K562 (cell line): ENCODE data around the gene LY6G6D. TPM values are rescaled to one million over a fixed set of nuclear protein-coding genes. Genes with fewer than 3 reads are reported as not detected.
A peak's percentile ranks its signal among the peaks of the same experiment; 100 is the strongest.

ENCODE experiments used
- CBX1 ChIP-seq: sonication (generic); IDR thresholded peaks from 2 replicates; pipeline ENCODE4 v1.6.1; 2016; ENCODE audit warnings: antibody characterized with exemption, low read depth, mild to moderate bottlenecking
- CBX3 ChIP-seq, 2 experiments: IDR thresholded peaks; 1 replicate in 1 of 2; 2 replicates in 1 of 2; pipeline ENCODE4 v1.6.1; 2012; ENCODE audit warnings: inconsistent platforms in 2 of 2, low read length in 2 of 2, borderline replicate concordance in 1 of 2, control low read depth in 1 of 2
- DNMT1 ChIP-seq: fragments of 450-650 bp; IDR thresholded peaks from 2 replicates; pipeline ENCODE4 v1.6.1; 2016; ENCODE audit warnings: antibody characterized with exemption, mild to moderate bottlenecking
- ETV6 ChIP-seq, 3 experiments: fragments of 150-350 bp in 1 of 3; sonication (generic) in 1 of 3; formaldehyde crosslinking in 1 of 3; IDR thresholded peaks; 2 replicates each; pipeline versions ENCODE4 v1.6.1 to v1.8.0; 2014 to 2022; ENCODE audit warnings: borderline replicate concordance in 2 of 3, low read depth in 2 of 3, antibody characterized with exemption in 1 of 3, low read length in 1 of 3, mild to moderate bottlenecking in 1 of 3, missing genetic modification reagents in 1 of 3
- GABPB1 ChIP-seq: sonication (generic); formaldehyde crosslinking; IDR thresholded peaks from 2 replicates; pipeline ENCODE4 v1.8.0; 2022; ENCODE audit warnings: mild to moderate bottlenecking, missing genetic modification reagents
- GMEB1 ChIP-seq: fragments of 250-450 bp; sonication (Bioruptor Pico); IDR thresholded peaks from 2 replicates; pipeline ENCODE4 v1.4.0; 2020; ENCODE audit warnings: mild to moderate bottlenecking
- KAT8 ChIP-seq: fragments of 450-650 bp; IDR thresholded peaks from 2 replicates; pipeline ENCODE4 v1.6.1; 2016; ENCODE audit warnings: low read depth, mild to moderate bottlenecking
- MBD1 ChIP-seq: fragments of 250-450 bp; sonication (Bioruptor Pico); IDR thresholded peaks from 2 replicates; pipeline ENCODE4 v1.8.0; 2022; ENCODE audit warnings: inconsistent platforms
- NR2C1 ChIP-seq, 2 experiments: fragments of 450-650 bp; IDR thresholded peaks; 2 replicates each; pipeline ENCODE4 v1.6.1; 2017; ENCODE audit warnings: mild to moderate bottlenecking in 2 of 2, antibody characterized with exemption in 1 of 2, inconsistent platforms in 1 of 2, missing compliant biosample characterization in 1 of 2, missing genetic modification characterization in 1 of 2
- PRDM10 ChIP-seq: fragments of 450-650 bp; IDR thresholded peaks from 2 replicates; pipeline ENCODE4 v1.6.1; 2018; ENCODE audit not compliant: partially characterized antibody
- PTTG1 ChIP-seq: fragments of 450-650 bp; IDR thresholded peaks from 2 replicates; pipeline ENCODE4 v1.6.1; 2016; ENCODE audit warnings: low read depth, mild to moderate bottlenecking, missing genetic modification characterization, missing compliant biosample characterization
- SAP30 ChIP-seq: fragments of 200-600 bp; sonication (generic); IDR thresholded peaks from 2 replicates; pipeline ENCODE4 v1.6.1; 2012; ENCODE audit warnings: borderline replicate concordance, low read depth, mild to moderate bottlenecking, moderate library complexity, low read length, control low read depth, inconsistent platforms; ENCODE audit not compliant: insufficient read depth, poor library complexity, severe bottlenecking
- SMAD1 ChIP-seq: fragments of 150-350 bp; IDR thresholded peaks from 2 replicates; pipeline ENCODE4 v1.6.1; 2014; ENCODE audit warnings: low read length, low read depth; ENCODE audit not compliant: partially characterized antibody
- TAF1 ChIP-seq: IDR thresholded peaks from 2 replicates; pipeline ENCODE4 v1.6.1; 2011; ENCODE audit warnings: mild to moderate bottlenecking, low read length, moderate library complexity; ENCODE audit not compliant: insufficient read depth, control insufficient read depth, severe bottlenecking; ENCODE audit errors: extremely low read depth
- TBL1XR1 ChIP-seq, 2 experiments: IDR thresholded peaks; 2 replicates each; pipeline ENCODE4 v1.6.1; 2012; ENCODE audit warnings: improper control_type of control experiment in 2 of 2, low read length in 2 of 2, mild to moderate bottlenecking in 1 of 2
- ZNF41 ChIP-seq: fragments of 250-450 bp; sonication (Bioruptor Pico); conservative IDR thresholded peaks from 2 replicates; pipeline ENCODE4 v1.4.0; 2020; ENCODE audit warnings: mild to moderate bottlenecking
- ZNF707 ChIP-seq: fragments of 250-450 bp; sonication (Bioruptor Pico); conservative IDR thresholded peaks from 2 replicates; pipeline ENCODE4 v1.8.0; 2022; ENCODE audit warnings: inconsistent platforms, mild to moderate bottlenecking, moderate library complexity
- ZNF717 ChIP-seq: fragments of 250-450 bp; sonication (Bioruptor Pico); IDR thresholded peaks from 2 replicates; pipeline ENCODE4 v1.5.0; 2021
- polyA plus RNA-seq, 8 experiments: library from polyadenylated mRNA; depleted of rRNA in 4 of 8; stranded (reverse) in 5 of 8; unstranded in 3 of 8; fragments of >200 nt; fragmentation: Nextera tagmentation in 2 of 8; fragmentation: Illumina TruSeq in 1 of 8; extraction: Ambion mirVana in 2 of 8; extraction: Trizol in 1 of 8; gene quantifications; 2 replicates each; pipeline versions ENCODE4 v1.2.1 to v1.2.3, GENCODE V29; 2011 to 2014; ENCODE audit warnings: inconsistent platforms in 1 of 8, missing spikeins in 1 of 8
- total RNA-seq, 7 experiments: library from RNA; depleted of rRNA in 6 of 7; stranded (reverse); fragments of >200 nt in 6 of 7; fragmentation: Illumina TruSeq in 2 of 7; extraction: Trizol in 2 of 7; gene quantifications; 2 replicates each; pipeline versions ENCODE4 v1.2.1 to v1.2.3, GENCODE V29; 2011 to 2021; ENCODE audit warnings: low replicate concordance in 1 of 7

Gene LY6G6D
- total and polyA plus RNA-seq, 9 of the 15 experiments (the other 6 are each of a cell fraction or from before 2014, with no cell fraction given) = 0.30 to 0.38 TPM; not detected in 7

GRCh38 chr6:31729515-31729978 is 14.4 kb downstream of the LY6G6D start (continued):
- TF ChIP-seq PRDM10 (no peak), SMAD1 (no peak), TAF1 (no peak), CBX1 (no peak), ZNF41 (CRISPR knock-in tag) (no peak), DNMT1 (no peak; the same call in none of the 2 replicates), TBL1XR1 (IDR thresholded peaks at IDR 0.05; ENCODE audit: low read length in 2 of 2) (no peak; a peak in 1 of 4 replicates), KAT8 (no peak), GABPB1 (no peak), ETV6 (IDR thresholded peaks at IDR 0.05; ENCODE audit: borderline replicate concordance in 1 of 2, low read depth in 2 of 2, low read length in 1 of 2) (no peak), ETV6 (CRISPR knock-in tag; IDR thresholded peaks at IDR 0.05; ENCODE audit: borderline replicate concordance) (no peak), SAP30 (peak; percentile 93), CBX3 (IDR thresholded peaks at IDR 0.05; ENCODE audit: borderline replicate concordance in 1 of 2, low read length in 2 of 2) (0 out of 3 replicates have a peak, but pooled peaks of 1 of the 2 experiments have one; percentile 31), ZNF707 (CRISPR knock-in tag) (no peak), GMEB1 (CRISPR knock-in tag) (no peak), NR2C1 (IDR thresholded peaks at IDR 0.05) (no peak), NR2C1 (tag; IDR thresholded peaks at IDR 0.05) (peak; percentile 66), PTTG1 (tag) (no peak), MBD1 (CRISPR knock-in tag) (no peak), ZNF717 (CRISPR knock-in tag) (no peak)
